Endodermal cell (in vitro differentiated cells): ENCODE measurements around the gene COA8. TPM values are rescaled to one million over a fixed set of nuclear protein-coding genes. Genes with fewer than 3 reads are reported as not detected.

Experiments
- DNase-seq: peaks from one replicate; pipeline ENCODE4 v3.0.0-alpha.2; 2017
- H3K27ac ChIP-seq: 2 replicates; pipeline ENCODE4 v1.5.1; 2013; ENCODE audit warnings: mild to moderate bottlenecking, low read depth, low read length, moderate library complexity
- H3K27me3 ChIP-seq: 2 replicates; pipeline ENCODE4 v1.6.1; 2013; ENCODE audit warnings: mild to moderate bottlenecking, low read length, moderate library complexity; ENCODE audit not compliant: insufficient read depth, control insufficient read depth, poor library complexity, severe bottlenecking
- H3K36me3 ChIP-seq: 2 replicates; pipeline ENCODE4 v1.7.0; 2013; ENCODE audit warnings: mild to moderate bottlenecking, low read length, moderate library complexity; ENCODE audit not compliant: control insufficient read depth, insufficient read depth
- H3K4me1 ChIP-seq: one replicate; pipeline ENCODE4 v1.7.0; 2013; ENCODE audit warnings: low read length; ENCODE audit not compliant: control insufficient read depth, insufficient read depth
- H3K4me3 ChIP-seq: 2 replicates; pipeline ENCODE4 v1.5.1; 2013; ENCODE audit warnings: mild to moderate bottlenecking, low read length, moderate library complexity
- H3K9ac ChIP-seq: 2 replicates; pipeline ENCODE4 v1.6.1; 2013; ENCODE audit warnings: mild to moderate bottlenecking, low read length, moderate library complexity; ENCODE audit not compliant: poor library complexity, severe bottlenecking; ENCODE audit errors: extremely low read depth
- H3K9me3 ChIP-seq: 2 replicates; pipeline ENCODE4 v1.6.1; 2013; ENCODE audit warnings: mild to moderate bottlenecking, low read length, moderate library complexity; ENCODE audit not compliant: control insufficient read depth
- H3K27ac Mint-ChIP-seq: 2 replicates; pipeline ENCODE4 v1.8.0; 2020; ENCODE audit warnings: mixed read lengths
- H3K27me3 Mint-ChIP-seq: 2 replicates; pipeline ENCODE4 v1.8.0; 2021; ENCODE audit warnings: mild to moderate bottlenecking, mixed read lengths; ENCODE audit not compliant: insufficient read depth
- H3K36me3 Mint-ChIP-seq: 2 replicates; pipeline ENCODE4 v1.8.0; 2020; ENCODE audit warnings: low read depth, mixed read lengths
- H3K4me1 Mint-ChIP-seq: 2 replicates; pipeline ENCODE4 v1.8.0; 2020; ENCODE audit warnings: mixed read lengths
- H3K4me3 Mint-ChIP-seq: 2 replicates; pipeline ENCODE4 v1.8.0; 2020; ENCODE audit warnings: mild to moderate bottlenecking, moderate library complexity, mixed read lengths
- H3K9me3 Mint-ChIP-seq: 2 replicates; pipeline ENCODE4 v1.8.0; 2020; ENCODE audit warnings: mild to moderate bottlenecking, mixed read lengths
- CTCF ChIP-seq: fragments of 200-600 bp; sonication (generic); conservative IDR thresholded peaks from 2 replicates; pipeline ENCODE4 v1.5.0; 2021; ENCODE audit warnings: antibody characterized with exemption, mild to moderate bottlenecking
- WGBS, 2 experiments: methylation state at CpG; one replicate each; pipeline versions ENCODE4 v1.1.5 to v1.1.7; 2013; ENCODE audit warnings: missing lambda C conversion rate in 2 of 2, mixed read lengths in 1 of 2; ENCODE audit not compliant: insufficient coverage in 1 of 2, insufficient read length in 1 of 2; 5-methylcytosine and 5-hydroxymethylcytosine counted together
- total RNA-seq, 2 donors: library from RNA; stranded (reverse); fragmentation: NEBNext Ultra II Directional in 1 of 2; extraction: Animal tissue kit (Norgen Biotek cat#: 25700) in 1 of 2; gene quantifications; 2 replicates in 1 of 2; 3 replicates in 1 of 2; pipeline ENCODE4 v1.2.1, GENCODE V29; 2021

The COA8 gene
- total RNA-seq, 2 donors from 2014 or later = 30.1 to 39.8 TPM

- no peak overlapping the region for H3K9ac ChIP-seq
- DNase-seq = no peak
Observed at GRCh38 chr14:103545219-103545914, 17.4 kb upstream of the COA8 start.

DNA sequence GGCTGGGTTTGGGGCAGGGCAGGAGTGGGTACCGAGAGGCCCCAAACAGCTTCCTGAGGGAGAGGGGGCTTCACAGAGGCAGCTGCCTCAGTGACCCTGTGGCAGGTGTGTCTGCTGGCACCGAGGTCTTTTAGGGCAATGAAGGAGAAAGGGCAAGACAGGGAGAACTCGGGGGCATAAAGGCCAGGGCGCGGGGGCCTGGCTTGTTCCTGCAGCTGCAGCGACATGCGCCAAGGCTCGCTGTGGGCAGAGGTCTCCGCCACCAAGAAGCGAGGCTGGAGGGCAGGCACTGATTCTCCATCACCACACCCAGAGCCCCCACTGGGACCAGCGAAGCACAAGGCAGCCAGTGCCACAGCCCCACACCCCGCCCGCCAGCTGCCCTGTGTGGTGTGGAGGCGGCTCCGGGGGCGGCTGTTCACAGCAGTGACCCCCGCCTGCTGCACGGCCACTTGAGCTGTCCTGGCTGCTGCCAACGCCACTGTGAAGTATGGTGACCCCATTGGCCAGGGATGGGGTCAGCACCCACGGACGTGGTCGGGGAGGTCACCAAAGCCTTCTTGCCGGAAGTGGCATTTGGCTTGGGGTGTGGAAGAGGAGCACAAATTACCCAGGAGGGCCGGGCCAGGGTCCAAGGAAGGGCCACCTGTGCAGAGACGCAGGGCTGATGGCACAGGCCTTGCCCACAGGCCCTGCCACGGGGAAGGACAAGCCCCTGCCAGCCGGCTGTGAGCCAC lies 16.7 kb upstream of the COA8 start:
- TF ChIP-seq CTCF = no peak
- peaks cover 11% of the 10 kb centered on the region for H3K4me1 ChIP-seq
- DNase-seq = no peak
- Mint-ChIP-seq H3K27ac (no peak overlapping the region), H3K36me3 (no peaks in the 10 kb centered on the region), H3K4me3 (no peak overlapping the region), H3K27me3 (no peaks in the 10 kb centered on the region), H3K9me3 (no peaks in the 10 kb centered on the region), H3K4me1 (no peaks in the 10 kb centered on the region)
- H3K9me3 ChIP-seq = no peaks in the 10 kb centered on the region
- H3K27ac ChIP-seq = peak overlapping the region; percentile 38
- no peaks in the 10 kb centered on the region for H3K36me3 ChIP-seq
- WGBS, 2 experiments = 87 to 88% methylated on average over 15 to 27 of the region's 27 CpGs
- H3K9ac ChIP-seq = no peak overlapping the region
- H3K27me3 ChIP-seq = no peaks in the 10 kb centered on the region
- no peak overlapping the region for H3K4me3 ChIP-seq

More at GRCh38 chr14:103545219-103545914, 17.4 kb upstream of the COA8 start:
- Histone ChIP-seq H3K36me3 (no peaks in the 10 kb centered on the region), H3K27ac (peak overlapping the region; percentile 38), H3K9me3 (no peaks in the 10 kb centered on the region), H3K4me1 (peaks cover 11% of the 10 kb centered on the region), H3K4me3 (no peak overlapping the region), H3K27me3 (no peaks in the 10 kb centered on the region)
- no peaks in the 10 kb centered on the region for H3K4me1 Mint-ChIP-seq
- H3K27ac Mint-ChIP-seq = no peak overlapping the region
- no peaks in the 10 kb centered on the region for H3K36me3 Mint-ChIP-seq
- WGBS, 2 experiments = 87 to 91% methylated on average over 15 to 29 of the region's 29 CpGs
- no peaks in the 10 kb centered on the region for H3K9me3 Mint-ChIP-seq
- no peak for TF ChIP-seq CTCF
- no peaks in the 10 kb centered on the region for H3K27me3 Mint-ChIP-seq
- no peak overlapping the region for H3K4me3 Mint-ChIP-seq

GRCh38 chr14:103546652-103547454 lies 15.9 kb upstream of the COA8 start:
- H3K4me3 ChIP-seq = no peak overlapping the region
- H3K9me3 ChIP-seq = no peaks in the 10 kb centered on the region
- DNase-seq = peak; percentile 96
- no peaks in the 10 kb centered on the region for H3K36me3 ChIP-seq
- peak; percentile 97 for TF ChIP-seq CTCF
- H3K4me3 Mint-ChIP-seq = no peak overlapping the region
- no peaks in the 10 kb centered on the region for H3K4me1 Mint-ChIP-seq
- no peaks in the 10 kb centered on the region for H3K36me3 Mint-ChIP-seq
- no peak overlapping the region for H3K27ac ChIP-seq
- 31 to 41% methylated on average over 14 to 21 of the region's 21 CpGs for WGBS, 2 experiments
- peaks cover 11% of the 10 kb centered on the region for H3K4me1 ChIP-seq
- H3K9me3 Mint-ChIP-seq = no peaks in the 10 kb centered on the region
- no peak overlapping the region for H3K27ac Mint-ChIP-seq
- H3K27me3 Mint-ChIP-seq = no peaks in the 10 kb centered on the region
- H3K27me3 ChIP-seq = no peaks in the 10 kb centered on the region
- no peak overlapping the region for H3K9ac ChIP-seq
